Hindlimb muscle (tissue), 1 donor: ENCODE data around the gene SPRTN. TPM values are rescaled to one million over a fixed set of nuclear protein-coding genes. Genes with fewer than 3 reads are reported as not detected.

Source experiments
- DNase-seq: peaks from one replicate; pipeline ENCODE4 v3.0.0-alpha.2; 2013
- polyA plus RNA-seq: library from polyadenylated mRNA; unstranded; fragments of 120-200 nt; gene quantifications from one replicate; pipeline ENCODE4 v1.2.1, GENCODE V29; 2013; ENCODE audit not compliant: insufficient read length

Gene SPRTN, protein sequence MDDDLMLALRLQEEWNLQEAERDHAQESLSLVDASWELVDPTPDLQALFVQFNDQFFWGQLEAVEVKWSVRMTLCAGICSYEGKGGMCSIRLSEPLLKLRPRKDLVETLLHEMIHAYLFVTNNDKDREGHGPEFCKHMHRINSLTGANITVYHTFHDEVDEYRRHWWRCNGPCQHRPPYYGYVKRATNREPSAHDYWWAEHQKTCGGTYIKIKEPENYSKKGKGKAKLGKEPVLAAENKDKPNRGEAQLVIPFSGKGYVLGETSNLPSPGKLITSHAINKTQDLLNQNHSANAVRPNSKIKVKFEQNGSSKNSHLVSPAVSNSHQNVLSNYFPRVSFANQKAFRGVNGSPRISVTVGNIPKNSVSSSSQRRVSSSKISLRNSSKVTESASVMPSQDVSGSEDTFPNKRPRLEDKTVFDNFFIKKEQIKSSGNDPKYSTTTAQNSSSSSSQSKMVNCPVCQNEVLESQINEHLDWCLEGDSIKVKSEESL
- 6.3 TPM for polyA plus RNA-seq

DNA sequence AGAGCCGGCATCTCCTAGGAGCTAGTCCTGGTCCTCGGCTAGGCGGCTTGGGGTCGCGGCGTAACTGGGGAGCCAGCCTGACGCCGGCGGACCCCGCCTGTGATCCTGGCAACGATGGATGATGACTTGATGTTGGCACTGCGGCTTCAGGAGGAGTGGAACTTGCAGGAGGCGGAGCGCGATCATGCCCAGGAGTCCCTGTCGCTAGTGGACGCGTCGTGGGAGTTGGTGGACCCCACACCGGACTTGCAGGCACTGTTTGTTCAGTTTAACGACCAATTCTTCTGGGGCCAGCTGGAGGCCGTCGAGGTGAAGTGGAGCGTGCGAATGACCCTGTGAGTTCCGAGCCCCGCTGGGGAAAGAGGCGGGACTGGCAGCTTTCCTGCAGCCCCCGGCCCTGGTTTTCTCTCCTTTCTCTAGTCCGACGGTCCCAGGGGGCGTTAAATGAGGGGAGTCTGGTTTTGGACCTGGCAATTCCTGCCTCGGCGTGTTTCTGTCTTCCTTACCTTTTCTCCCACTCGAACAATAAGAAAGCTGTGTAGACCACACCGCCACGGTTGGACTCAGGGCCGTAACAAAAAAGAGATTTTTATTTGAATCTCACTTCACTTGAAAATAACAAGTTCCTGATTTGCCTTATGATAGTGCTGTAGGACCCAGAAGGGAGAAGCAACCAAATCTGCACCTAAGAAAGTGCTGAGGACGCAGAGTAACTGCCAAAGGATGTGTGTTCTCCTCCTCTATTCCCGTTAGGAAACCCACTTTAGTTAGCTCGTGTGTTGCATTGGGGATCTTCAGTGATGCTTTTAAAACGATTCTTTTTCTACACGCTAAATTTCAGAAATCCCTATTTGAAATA is at the start of gene SPRTN:
Gene SPRTN, plus strand, starts transcription at position 24 of the 859 bp plus-strand sequence. Its CDS starts 91 bp downstream, at position 115.
- DNase-seq = peak; percentile 20

DNA sequence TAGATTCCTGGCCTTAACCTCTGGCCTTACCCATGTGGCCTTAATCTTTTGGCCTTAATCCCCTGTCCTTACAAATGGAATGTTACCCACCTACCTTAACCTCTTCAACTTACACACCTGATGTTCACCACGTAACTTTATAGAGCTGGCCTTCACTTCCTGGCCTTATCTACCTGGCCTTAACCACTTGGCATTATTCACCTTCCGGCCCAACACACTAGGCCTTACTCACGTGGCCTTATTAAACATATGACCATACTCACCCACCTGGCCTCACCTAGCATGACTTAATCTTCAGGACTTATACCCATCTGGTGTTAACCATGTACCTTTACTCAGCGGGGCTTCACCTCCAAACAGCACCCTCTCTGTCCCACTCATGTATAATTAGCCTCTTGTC is 42.2 kb upstream of the SPRTN start:
- DNase-seq = no peak

DNA sequence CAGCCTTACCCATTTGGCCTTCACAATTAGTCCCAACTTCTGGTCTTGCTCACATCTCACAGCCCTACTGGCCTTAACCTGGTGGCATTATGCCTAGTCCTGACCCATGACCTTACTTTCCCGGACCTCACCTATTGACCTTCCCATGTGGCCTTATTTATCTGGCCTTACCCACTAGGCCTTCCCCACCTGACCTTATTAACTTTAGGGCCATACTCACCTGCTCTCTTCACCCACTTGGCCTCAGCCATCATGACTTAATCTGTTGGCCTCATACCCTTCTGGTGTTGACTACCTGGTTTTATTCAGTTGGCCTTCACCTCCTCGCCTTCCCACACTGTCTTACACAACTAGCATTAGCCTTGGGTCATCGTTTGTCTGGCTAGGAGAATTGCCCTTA is 36.1 kb upstream of the SPRTN start:
- DNase-seq = no peak

DNA sequence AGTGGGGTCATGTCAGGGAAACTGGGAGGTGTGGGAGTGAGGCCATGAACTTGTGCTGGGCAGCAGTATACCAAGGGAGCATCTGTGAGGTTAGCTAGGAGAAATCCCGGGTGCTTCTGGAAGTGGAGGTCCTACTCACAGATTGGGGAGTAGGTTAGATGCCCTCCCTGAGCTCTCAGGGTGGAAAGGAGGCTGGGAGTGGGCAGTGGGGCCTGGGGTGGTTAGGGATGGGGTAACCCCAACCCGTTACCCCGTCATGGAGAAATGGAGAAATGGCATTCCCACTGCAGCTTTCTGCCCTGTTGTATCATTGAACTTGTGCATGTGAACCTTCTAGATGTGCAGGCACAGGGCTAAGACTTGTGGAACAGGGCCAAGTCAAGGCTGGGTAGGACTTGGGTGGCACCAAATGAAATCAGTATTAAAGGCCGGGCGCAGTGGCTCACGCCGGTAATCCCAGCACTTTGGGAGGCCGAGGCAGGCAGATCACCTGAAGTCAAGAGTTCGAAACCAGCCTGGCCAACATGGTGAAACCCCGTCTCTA is 27.6 kb upstream of the SPRTN start:
- DNase-seq = no peak

DNA sequence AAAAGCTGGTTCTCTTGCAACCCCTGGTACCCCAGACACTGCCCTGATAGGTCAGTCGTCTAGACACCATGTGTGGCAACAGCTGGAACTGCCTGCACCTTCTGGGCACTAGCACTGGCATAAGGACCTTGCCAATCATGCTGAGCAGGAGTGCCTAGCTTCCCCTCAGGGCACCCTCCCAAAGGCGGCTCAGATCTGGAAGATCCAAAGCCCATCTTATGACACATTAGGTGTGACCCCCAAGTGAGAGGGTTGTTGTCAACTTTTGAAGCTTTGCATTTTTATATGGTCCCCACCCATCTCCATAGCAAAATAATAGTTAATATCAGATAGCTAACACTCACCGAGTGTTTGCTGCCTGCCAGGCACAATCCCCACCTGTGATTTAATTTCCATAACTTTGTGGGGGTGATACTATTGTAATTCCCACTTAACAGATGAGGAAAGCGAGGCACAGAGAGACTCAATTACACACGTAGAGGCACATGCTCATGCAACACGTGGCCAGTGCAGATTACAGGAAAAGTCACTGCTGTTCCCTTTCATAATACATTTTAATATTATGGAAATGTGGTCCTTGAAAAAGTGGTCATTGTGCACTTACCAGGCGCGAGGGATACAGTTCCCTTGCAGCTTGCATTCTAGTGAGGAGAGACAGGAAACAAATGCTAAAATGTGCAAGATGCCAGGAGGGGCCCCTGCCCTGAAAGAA is 26.2 kb upstream of the SPRTN start:
- DNase-seq = no peak

DNA sequence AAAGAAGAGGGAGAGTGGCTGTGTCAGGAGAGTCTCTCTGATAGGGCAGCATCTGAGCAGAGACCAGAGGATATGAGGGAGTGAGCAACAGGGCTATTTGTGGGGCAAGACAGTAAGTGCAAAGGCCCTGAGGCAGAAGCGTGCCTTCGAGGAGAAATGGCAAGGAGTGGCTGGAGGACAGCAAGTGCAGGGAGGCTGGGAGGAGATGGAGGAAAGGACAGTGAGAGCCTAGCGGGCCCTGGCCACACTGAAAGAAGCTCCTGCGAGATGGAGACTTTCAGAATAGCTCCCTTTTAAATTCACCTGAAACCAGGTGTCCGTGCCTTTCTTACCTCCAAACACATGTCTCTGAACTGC is 25.7 kb upstream of the SPRTN start:
- no peak for DNase-seq

DNA sequence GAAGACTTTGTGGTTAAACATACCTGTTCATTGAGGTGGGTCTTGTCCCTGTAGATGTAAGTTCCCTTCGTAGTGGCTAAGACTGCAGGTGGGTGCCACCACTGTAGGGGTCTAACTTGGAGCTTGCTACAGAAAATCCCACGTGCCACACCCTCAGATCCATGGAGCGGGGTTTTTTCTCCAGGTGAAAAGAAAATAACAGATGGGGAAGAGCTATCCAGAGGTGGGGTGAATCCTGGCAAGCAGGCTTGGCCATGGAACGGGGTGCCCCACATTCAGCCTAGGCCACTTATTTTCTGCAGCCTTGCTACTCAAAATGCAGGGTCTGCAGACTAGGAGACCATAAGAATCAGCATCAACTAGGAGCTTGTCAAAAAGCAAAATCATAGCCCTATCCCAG is 24.4 kb upstream of the SPRTN start:
- DNase-seq = no peak

DNA sequence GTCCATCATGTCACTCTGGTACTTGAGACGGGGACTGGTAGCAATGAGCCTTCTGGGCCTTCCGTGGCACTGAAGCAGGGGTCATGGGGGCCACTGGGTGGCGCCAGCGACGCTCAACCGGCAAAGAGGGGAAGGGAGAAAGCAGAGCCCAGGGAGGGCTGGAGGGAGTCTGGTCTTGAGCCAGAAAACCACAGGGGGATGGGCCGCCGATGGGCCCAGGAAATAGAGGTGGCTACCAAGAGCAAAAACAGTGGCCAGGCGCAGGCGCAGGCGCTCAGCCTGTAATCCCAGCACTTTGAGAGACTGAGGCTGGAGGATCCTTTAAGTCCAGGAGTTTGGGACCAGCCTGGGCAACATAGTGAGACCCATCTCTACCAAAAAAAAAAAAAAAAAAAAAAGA is 22.2 kb upstream of the SPRTN start:
- DNase-seq = peak; percentile 6

DNA sequence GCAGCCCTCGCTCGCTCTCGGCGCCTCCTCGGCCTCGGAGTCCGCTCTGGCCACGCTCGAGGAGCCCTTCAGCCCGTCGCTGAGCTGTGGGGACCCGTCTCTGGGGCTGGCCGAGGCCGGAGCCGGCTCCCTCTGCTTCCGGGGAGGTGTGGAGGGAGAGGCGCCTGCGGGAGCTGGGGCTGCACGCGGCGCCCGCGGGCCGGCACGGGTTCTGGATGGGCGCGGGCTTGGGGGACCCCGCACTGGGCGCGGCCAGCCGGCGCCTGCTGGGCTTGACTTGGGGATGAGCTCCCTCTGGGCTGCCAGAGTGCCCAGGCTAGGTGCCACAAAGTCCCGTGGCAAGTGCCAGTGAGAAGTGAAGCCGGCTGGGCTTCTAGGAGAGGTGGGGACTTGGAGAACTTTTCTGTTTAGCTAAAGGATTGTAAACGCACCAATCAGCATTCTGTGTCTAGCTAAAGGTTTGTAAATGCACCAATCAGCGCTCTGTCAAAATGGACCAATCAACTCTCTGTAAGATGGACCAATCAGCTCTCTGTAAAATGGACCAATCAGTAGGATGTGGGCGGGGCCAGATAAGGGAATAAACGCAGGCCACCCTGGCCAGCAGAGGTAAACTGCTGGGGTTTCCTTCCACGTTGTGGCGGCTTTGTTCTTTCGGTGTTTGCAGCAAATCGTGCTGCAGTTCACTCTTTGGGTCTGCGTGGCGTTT is 20.6 kb upstream of the SPRTN start:
- DNase-seq = no peak

DNA sequence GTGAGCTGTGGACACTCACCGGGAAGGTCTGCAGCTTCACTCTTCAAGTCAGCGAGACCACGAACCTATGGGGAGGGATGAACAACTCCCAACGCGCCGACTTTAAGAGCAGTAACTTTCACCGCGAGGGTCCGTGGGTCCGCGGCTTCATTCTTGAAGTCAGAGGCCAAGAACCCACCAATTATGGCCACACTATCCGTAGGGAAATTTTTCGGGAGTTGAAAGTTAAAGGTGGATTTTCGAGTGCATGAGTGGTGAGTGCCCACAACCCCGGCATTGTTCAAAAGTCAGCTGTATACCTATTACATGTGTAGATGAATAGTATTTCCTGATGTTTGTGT is 20.1 kb upstream of the SPRTN start:
- no peak for DNase-seq

DNA sequence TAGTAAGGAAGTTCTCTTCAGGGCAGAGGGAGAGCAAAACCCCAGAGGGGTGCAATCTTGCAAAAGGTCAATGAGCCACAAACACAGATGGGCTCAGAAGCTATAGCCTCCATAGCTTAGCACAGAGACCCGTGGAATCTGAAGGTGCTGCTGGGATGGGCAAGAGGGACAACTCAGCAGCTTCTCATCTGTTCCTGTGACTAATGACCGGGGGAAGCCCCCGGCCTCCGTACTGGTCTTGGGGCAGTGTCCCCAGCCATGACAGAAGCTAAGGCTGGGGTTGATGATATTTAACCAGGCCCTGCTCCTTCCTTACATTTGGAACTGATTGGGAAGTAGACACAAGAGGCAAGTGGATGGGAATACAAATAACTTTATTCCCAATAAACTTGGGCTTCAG is 19.5 kb upstream of the SPRTN start:
- DNase-seq = no peak

DNA sequence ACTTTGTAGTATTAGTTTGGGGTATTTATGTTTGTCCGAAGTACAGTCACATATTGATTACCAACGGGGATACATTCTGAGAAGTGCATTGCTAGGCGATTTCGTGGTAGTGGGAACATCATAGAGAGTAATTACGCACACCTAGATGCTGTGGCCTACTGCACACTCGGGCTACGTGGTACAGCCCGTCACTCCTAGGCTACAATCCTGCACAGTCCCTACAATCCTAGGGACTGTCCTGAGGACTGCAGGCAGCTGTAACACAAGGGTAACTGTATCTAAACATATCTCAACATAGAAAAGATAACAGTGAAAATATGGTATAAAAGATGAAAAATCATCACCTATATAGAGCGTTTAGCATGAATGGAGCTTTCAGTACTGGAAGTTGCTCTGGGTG is 19.0 kb upstream of the SPRTN start:
- DNase-seq = no peak

DNA sequence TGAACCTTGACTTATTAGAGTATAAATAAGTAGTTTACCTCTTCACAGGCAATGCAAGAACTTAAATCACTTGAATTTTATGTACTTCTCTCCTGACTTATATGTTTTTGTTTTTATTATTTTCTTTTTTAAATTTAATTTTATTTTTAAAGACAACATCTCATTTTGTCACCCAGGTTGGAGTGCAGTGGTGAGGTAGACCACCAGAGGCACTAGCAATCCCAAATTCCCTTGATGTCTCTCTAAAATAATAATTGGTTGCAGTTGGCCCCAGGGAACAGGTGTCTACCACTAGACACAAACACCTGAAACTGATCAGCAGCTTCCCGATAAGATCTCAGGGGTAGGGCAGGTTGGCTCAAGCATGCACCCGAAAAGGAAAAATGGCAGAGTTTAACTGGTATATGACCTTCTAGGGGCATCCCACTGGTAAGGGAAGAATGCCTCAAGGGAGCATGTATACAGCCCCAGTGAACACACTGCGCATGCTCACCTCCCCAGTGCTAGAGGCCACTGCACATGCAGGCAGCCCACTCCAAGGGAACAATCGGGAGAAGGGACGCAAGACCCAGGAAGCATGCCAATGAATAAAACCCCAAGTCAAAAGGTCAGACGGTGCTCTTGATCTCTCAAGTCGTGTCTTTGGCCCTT is 15.1 kb upstream of the SPRTN start:
- DNase-seq = no peak

DNA sequence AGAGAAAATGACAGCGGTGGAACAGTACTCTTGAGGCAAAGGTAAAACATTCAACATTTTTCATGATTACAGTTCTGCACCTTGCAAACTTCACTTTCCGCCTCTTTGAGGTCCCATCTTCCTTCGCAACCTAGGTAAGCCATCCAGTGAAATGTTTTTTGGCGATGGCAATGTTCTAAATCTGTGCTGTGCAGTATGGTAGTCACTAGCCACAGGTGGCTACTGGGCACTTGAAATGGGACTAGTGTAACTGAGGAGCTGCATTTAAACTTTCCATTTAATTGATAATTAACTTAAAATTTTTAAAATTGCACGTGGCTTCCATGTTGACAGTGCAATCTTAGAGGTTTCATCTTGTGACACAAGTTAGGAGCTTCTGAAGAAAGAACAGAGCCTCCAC is 13.4 kb upstream of the SPRTN start:
- DNase-seq = no peak

DNA sequence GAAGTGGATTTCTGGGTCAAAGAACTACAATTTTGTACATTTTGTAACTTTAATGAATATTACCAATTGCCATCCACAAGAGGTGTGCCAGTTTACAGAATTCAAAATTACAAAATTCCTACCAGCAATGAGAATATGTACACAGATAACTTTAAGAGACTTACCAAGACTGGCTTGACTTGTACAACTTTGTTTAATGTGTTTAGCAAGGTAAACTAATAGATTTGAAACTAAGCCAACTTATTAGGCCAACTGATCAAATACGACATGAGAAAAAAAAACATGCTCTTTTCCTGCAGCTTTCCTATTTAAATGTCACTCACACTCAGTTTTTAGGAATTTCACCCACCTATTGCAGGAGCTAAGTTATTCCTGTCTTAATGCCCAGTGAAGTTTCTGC is 11.8 kb upstream of the SPRTN start:
- no peak for DNase-seq

DNA sequence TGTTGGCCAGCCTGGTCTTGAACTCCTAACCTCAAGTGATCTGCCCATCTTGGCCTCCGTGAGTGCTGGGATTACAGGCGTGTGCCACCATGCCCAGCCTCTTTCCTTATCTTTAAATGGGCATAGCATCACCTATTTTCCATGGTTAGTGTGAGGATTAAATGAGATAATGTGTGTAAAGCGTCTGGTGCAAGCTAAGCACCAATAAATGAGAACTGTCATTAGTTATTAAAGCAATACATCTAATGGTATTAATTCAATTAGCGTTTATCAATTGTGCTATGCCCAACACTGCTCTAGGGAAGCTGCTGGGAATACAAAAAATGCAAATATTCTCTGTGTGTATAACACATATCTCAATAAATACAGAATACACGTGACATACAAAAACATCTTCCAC is 10.5 kb upstream of the SPRTN start:
- no peak for DNase-seq

DNA sequence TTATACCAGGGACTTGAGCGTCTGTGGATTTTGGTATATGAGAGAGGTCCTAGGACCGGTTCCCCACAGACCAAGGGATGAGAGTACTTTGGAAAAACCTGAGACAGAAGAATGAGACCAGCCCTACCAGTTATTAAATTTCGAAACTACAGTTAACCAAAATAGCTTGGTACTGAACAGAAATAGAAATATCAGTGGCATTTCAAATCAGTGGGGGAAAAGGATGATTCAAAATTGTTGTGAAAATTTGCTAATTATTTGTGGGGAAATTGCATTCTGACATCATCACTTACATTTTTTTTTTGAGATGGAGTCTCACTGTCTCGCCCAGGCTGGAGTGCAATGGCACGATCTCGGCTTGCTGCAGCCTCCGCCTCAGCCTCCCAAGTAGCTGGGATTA is 8.6 kb upstream of the SPRTN start:
- DNase-seq = no peak

DNA sequence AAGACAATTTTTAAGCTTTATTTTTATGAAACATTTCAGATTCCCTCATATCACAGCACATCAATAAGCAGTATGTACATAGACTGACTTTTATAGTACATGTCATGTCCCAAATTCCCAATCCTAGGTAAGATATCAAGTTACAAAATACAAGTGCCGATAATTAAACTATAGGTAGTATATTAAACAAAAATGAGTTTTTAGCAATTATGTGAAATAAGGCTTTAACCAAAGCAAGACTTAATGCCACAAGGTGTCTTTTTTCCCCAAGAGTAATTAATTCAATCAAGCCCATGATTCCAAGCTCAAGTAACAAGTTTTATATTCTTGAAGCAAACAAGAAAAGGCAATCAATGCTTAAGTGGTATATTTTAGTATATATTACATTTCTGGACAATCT is 5.3 kb upstream of the SPRTN start:
- no peak for DNase-seq

DNA sequence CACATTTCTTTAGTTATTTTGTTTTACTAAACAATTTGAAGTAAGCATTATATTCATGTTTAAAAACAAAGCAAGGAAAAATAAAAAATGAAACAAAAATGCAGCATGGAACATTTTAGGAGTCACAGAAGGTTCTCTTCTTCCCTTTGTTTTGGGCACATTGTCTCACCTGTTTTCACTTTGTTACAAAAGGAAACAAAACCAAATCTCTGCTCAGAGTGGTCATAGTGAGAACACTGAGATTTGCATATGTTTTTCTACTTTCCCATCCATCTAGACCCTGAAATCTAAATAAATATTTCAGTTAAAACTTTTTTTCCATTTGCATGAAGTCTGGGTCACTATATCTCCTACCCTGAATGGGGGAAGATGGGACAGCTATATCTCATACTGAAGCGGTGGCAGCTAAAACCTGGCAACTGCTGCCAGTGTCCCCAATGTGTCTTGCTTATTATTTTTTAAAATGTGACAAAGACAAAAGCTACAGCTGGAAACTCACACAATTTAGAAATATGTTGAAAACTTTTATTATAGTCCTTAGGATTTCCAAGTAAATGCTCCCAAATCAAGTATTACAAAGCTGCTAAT is 3.9 kb upstream of the SPRTN start:
- no peak for DNase-seq

DNA sequence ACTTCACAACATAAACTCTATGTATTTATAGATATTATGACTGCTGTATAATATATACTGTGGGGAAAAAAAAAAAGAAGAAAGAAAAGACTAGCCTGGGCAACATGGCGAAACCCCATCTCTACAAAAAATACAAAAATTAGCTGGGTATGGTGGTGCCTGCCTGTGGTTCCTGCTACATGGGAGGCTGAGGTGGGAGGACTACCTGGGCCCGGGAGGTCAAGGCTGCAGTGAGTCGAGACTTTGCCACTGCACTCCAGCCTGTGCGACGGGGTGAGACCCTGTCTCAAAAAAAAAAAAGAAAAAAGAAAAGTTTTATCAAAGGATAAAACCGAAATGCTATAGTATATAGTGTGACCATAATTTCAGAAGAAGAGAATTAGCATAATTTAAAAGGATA is 3.1 kb upstream of the SPRTN start:
- no peak for DNase-seq
